ENCODE results near the gene LYG1.
"Not testable (repeated sequence)": the region's sequence is repeated elsewhere in the genome, so short reads cannot be mapped to it uniquely, and the experiment has no call there.

LYG1 gene

GRCh38 chr2:99278195-99278765, 22.7 kb downstream of the LYG1 start:
- not testable (repeated sequence) for DNase-seq (ENCODE audit: low read depth in 2 of 3, low spot score in 1 of 3)

DNA sequence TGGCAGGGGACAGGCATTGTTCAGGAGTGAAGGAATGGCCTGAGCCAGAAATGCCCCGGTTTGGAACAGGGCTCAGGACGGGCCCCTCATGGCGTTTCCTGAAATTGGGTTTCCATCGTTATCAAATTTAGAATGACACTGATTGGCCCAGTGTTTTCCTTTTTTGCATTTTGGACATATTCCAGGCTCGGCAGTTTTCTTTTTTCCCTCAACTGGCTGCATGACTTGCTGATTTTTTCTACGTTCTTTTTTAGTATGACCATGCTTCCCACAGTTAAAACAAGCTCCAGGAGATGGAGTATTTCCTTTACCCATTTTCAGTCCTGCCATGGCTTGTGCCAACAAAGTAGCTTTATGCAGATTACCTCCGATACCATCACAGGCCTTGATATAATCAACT, 25.1 kb downstream of the LYG1 start:
- no peak for DNase-seq (ENCODE audit: low read depth in 2 of 3, low spot score in 1 of 3)

DNA sequence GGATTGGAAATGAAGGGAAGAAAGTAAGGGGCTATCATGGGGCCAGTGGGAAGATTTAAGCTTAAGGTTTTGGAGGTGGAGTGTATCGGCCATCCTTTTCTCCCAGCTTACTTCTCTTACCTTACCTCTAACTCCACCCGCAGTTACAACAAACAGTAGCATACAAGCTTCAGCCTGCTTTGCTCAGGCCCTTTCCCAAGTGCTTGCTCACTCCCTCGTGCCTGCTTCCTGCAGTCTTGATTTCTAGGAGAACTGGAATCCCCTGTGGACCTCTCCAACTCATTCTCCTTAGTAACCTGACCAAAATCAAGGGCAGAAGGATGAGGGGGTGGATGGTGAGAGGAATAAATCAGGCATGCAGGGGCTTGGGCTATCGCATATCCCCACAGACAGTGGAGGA, 39.8 kb downstream of the LYG1 start:
- DNase-seq (ENCODE audit: low read depth in 2 of 3, low spot score in 1 of 3): no peak

- DNase-seq (ENCODE audit: low read depth in 2 of 3, low spot score in 1 of 3): no peak
Observed at GRCh38 chr2:99260184-99260583, 40.8 kb downstream of the LYG1 start.

DNA sequence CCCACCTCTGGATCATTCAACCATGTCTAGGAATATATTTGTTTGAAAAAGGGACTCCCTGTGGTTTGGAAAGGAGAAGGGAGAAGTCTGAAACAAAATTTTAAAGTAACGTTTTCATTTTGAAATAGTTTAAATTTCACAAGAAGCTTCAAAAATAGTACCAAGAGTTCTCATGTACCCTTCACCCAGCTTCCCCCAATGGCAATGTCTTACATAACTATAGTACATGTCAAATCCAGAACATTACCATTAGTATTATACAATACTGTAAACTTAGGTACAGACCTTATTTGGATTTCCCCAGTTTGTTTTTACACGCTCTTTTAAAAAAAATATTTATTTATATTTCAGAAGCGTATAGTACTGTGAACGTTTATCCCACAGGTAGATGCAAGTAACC, 41.5 kb downstream of the LYG1 start:
- DNase-seq (ENCODE audit: low read depth in 2 of 3, low spot score in 1 of 3): no peak

- no peak for DNase-seq (ENCODE audit: low read depth in 2 of 3, low spot score in 1 of 3)
Observed at GRCh38 chr2:99256677-99257076, 44.3 kb downstream of the LYG1 start.

GRCh38 chr2:99255491-99256318, 45.3 kb downstream of the LYG1 start, which contains the start of gene LYG2:
LYG2 (minus strand) TSS chr2:99255666; CDS start chr2:99254260, 1,406 bp downstream.
- DNase-seq (ENCODE audit: low read depth in 2 of 3, low spot score in 1 of 3): no peak

- DNase-seq (ENCODE audit: low read depth in 2 of 3, low spot score in 1 of 3): no peak
Observed at GRCh38 chr2:99249951-99250350, 51.0 kb downstream of the LYG1 start.

GRCh38 chr2:99242151-99242550, 58.8 kb downstream of the LYG1 start:
- DNase-seq (ENCODE audit: low read depth in 2 of 3, low spot score in 1 of 3): no peak

DNA sequence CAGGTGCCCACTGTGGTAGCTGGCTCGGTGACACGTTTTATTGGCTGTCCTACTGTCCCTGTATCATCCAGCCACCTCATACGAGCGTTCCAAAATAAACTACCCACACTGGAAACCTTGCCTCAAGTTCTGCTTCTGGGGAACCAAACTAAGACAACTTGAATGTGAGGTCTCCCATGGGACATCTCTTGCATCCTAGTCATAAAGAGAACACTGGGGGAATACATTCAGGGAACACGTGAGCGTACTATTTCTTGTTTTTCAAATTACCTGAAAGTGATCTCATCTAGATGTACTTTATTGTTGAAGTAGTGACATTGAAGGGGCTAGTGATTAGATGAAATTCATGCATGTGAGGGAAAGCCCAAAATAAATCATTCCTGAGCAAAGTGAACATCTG, 60.6 kb downstream of the LYG1 start:
- DNase-seq (ENCODE audit: low read depth in 2 of 3, low spot score in 1 of 3): no peak

DNA sequence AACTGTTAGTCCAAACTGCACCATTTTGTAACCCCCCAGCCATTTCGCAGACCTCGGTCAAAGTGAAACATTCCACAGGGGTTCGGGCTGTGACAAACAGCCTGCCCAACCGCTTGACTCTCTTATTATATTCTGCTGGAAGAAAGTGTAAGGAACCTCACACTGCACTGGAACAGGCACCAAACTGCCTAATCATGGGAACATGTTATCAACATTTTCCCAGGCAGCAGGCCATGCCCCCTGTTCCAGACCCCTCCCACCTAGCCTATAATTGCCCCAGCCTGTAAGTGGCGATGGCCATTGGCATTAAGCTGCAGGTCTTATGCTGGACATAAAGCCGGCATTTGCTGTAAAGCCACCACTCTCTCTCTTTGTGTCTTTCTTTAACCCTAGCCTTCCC, 62.4 kb downstream of the LYG1 start:
- no peak for DNase-seq (ENCODE audit: low read depth in 2 of 3, low spot score in 1 of 3)
